Measurements from ENCODE around the gene LYPD6B.

LYPD6B gene

DNA sequence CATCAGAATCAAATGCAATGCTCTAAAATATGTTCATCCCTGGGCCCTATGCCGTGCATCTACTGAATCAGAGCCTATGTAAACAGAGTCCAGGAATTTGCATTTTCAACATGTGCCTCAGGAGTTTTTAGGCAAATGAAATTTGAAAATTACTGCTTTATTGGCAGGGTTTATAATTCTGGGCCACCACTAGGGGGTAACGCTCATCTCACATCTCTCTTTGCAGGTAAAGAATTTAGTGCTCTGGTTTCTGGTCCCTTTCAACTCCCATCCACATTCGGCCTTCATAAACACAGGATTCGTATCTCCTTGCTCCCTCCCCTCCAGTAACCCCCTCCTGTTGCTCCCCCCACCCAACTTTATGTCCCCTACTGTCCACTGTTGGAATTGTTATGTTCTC lies 49.3 kb downstream of the LYPD6B start:
- no peak for TF ChIP-seq ZFX (IDR thresholded peaks at IDR 0.05)
- TF ChIP-seq, protein P1, sequence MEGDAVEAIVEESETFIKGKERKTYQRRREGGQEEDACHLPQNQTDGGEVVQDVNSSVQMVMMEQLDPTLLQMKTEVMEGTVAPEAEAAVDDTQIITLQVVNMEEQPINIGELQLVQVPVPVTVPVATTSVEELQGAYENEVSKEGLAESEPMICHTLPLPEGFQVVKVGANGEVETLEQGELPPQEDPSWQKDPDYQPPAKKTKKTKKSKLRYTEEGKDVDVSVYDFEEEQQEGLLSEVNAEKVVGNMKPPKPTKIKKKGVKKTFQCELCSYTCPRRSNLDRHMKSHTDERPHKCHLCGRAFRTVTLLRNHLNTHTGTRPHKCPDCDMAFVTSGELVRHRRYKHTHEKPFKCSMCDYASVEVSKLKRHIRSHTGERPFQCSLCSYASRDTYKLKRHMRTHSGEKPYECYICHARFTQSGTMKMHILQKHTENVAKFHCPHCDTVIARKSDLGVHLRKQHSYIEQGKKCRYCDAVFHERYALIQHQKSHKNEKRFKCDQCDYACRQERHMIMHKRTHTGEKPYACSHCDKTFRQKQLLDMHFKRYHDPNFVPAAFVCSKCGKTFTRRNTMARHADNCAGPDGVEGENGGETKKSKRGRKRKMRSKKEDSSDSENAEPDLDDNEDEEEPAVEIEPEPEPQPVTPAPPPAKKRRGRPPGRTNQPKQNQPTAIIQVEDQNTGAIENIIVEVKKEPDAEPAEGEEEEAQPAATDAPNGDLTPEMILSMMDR (conservative IDR thresholded peaks at IDR 0.05), result peak; percentile 58
- H3K27ac ChIP-seq, result no peak overlapping the region

DNA sequence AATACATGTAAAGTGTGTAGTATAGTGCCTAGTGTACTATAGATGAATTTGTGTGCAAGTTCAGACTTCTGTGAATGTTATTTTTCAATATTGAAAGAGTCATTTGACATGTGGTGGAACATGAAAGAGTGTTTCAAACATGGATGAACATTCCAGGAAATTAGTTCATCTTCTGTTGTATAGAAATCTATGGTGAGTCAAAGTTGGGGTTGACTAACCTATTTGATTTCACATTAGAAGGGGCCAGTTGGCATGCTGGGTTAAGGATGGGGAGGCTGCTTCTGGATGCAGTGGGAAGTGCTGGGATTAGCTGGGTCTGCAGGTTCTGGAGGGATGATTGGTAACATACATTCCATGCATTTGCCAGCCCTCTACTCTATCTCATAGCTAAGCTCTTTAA lies 50.6 kb downstream of the LYPD6B start:
- TF ChIP-seq, protein P1 (conservative IDR thresholded peaks at IDR 0.05), result no peak
- TF ChIP-seq ZFX (IDR thresholded peaks at IDR 0.05), result no peak
- H3K27ac ChIP-seq, result no peak overlapping the region

DNA sequence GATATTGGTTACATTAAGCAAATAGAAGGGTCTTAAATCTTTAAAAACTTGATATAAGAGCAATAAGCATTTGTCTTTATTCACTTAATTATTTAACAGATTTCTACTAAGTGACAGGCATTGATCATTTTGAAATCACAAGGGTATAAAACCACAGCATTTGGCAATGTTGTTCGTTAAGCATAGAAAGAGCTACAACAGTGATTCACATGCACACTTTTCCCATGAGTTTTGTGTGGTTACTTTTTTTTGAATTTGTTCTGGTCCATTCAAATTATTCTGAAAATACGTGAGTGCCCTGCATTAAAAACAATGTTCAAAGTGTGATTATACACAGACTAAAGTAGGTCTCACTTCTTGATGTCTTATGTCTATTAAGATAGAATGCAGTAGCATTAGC lies 52.2 kb downstream of the LYPD6B start:
- TF ChIP-seq ZFX (IDR thresholded peaks at IDR 0.05), result no peak
- TF ChIP-seq, protein P1 (conservative IDR thresholded peaks at IDR 0.05), result no peak
- H3K27ac ChIP-seq, result no peak overlapping the region

DNA sequence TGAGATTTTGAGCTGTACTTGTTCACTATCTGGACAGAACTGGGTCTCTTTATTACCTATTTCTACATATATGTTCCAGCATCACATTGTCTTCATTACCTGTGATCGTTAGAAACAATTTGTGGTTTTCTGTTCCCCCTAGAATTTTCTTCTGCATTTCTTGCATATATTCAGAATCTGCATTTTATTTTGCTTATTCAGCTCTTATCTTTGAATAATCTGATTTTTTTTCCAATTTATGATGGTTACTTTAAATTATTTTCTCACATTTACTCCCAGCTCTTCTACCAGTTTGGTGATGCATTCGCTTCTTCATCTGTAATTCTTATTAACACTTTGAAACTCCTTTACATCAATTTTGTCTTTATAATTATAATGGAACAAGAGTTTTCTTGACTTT lies 55.1 kb downstream of the LYPD6B start:
- no peak overlapping the region for H3K27ac ChIP-seq
- TF ChIP-seq, protein P1 (conservative IDR thresholded peaks at IDR 0.05), result no peak
- no peak for TF ChIP-seq ZFX (IDR thresholded peaks at IDR 0.05)

DNA sequence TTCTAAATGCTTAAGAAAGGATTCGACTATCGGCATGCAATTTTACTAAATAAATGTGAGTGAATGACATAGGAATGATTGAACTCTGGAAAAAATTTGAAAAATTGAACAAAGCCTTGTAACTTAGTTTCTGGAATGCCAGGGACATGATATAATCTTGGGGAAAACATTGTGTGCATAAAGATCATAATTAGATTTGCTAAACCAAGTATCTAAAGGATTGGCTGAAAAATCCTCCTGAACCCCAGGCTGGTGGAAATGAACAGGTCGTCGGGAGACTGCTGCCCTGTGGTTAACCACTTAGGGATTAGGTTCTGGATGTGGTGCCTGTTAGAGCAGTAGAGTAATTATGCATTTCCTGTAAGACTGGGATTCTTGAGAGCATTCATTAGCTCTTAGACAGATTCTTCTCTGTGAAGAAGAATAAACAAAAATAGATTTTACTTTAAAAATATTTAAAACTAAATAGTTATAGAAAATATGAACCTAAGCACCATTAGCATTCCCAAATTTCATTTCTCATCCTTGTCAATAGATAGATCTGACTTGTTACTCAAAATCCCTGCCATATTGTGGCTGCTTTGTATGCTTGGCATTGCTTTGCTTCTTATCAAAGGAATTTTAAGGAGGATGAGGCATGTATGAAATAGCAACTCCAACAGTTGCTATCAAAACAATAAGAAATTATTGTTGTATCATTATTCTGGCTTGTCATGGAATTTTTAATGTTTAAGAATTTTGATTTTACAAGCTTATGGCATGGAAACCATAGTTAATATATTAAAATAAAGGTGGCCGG lies 55.9 kb downstream of the LYPD6B start:
- TF ChIP-seq, protein P1 (conservative IDR thresholded peaks at IDR 0.05), result no peak
- no peak for TF ChIP-seq ZFX (IDR thresholded peaks at IDR 0.05)
- no peak overlapping the region for H3K27ac ChIP-seq

DNA sequence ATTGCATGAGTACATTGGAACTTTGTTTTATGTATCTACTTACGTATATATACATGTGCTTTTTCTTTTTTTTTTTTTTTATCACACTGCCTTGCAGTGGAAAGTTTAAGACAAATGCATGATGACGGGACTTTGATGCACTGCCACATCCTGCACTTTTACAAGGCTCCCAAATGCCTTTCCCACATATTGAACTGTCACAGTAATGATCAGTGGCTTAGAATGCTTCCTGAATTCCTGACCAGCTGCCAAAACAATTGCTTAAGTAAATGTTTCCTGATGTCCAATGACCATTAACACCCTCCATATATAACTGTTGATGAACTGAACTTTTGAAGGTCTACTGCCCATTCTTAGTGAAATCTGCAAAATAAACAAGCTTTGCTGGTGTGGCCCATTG lies 60.2 kb downstream of the LYPD6B start:
- H3K27ac ChIP-seq, result no peak overlapping the region
- no peak for TF ChIP-seq ZFX (IDR thresholded peaks at IDR 0.05)
- TF ChIP-seq, protein P1 (conservative IDR thresholded peaks at IDR 0.05), result no peak

DNA sequence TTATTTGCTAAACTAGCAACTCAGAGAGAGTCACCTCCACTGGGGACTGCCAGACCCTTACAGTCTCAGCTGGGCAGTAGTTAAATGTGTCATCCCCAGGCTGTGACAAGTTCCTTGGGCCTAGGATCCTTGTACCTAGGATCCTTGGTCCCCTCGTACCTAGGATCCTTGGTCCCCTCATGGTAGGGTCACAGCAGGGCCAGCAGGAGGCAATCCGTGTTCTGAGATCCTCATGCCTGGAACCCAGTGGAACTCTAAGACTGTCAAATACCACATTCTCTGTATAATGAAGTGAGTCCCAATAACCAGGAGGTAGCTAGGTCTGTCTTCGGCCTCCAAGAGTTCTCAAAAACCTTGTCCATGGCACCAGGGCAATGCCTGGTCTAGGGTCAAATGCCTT lies 60.8 kb downstream of the LYPD6B start:
- no peak overlapping the region for H3K27ac ChIP-seq
- TF ChIP-seq, protein P1 (conservative IDR thresholded peaks at IDR 0.05), result no peak
- TF ChIP-seq ZFX (IDR thresholded peaks at IDR 0.05), result no peak

All from C4-2B (cell line).